ENCODE measurements around the gene LCNL1.

LCNL1 gene

GRCh38 chr9:136977223-136977622, 5.6 kb upstream of the LCNL1 start, which contains the start of gene PTGDS:
TSS of gene PTGDS (plus strand) at chr9:136977504. CDS start at chr9:136977579, 75 bp downstream.
- peak in 1 of 3 donors; percentile 26 for DNase-seq

- no peak for DNase-seq
These were observed 5.1 kb upstream of the LCNL1 start for GRCh38 chr9:136977649-136978072.

GRCh38 chr9:136978073-136978864, 4.5 kb upstream of the LCNL1 start:
- DNase-seq = peak; percentile 57 to 87 (median 65)

- no peak for DNase-seq
These were observed 3.8 kb upstream of the LCNL1 start for GRCh38 chr9:136978865-136979544.

GRCh38 chr9:136979769-136980587, 2.8 kb upstream of the LCNL1 start:
- no peak for DNase-seq

- DNase-seq = no peak
These were observed 1.9 kb upstream of the LCNL1 start for GRCh38 chr9:136980669-136981478.

GRCh38 chr9:136981588-136982231, 1.1 kb upstream of the LCNL1 start:
- no peak for DNase-seq

- no peak for DNase-seq
These were observed 374 bp downstream of the LCNL1 start for GRCh38 chr9:136983167-136983566.

GRCh38 chr9:136983656-136984314, 992 bp downstream of the LCNL1 start:
- DNase-seq = no peak

- no peak for DNase-seq
These were observed 1.8 kb downstream of the LCNL1 start for GRCh38 chr9:136984464-136985026.

GRCh38 chr9:136985027-136985602, 2.3 kb downstream of the LCNL1 start:
- DNase-seq = peak in 1 of 3 donors; percentile 27

- no peak for DNase-seq
These were observed 3.1 kb downstream of the LCNL1 start for GRCh38 chr9:136985853-136986252.

- DNase-seq = no peak
These were observed 6.1 kb downstream of the LCNL1 start for GRCh38 chr9:136988872-136989271.

- no peak for DNase-seq
These were observed 7.6 kb downstream of the LCNL1 start for GRCh38 chr9:136990242-136990911.

GRCh38 chr9:136991993-136992818, 9.4 kb downstream of the LCNL1 start, which contains the start of gene PAXX:
TSS of gene PAXX (plus strand) at chr9:136992422. CDS start at chr9:136992444, 22 bp downstream.
- peak; percentile 93 to 97 (median 96) for DNase-seq

- no peak for DNase-seq
These were observed 10.1 kb downstream of the LCNL1 start for GRCh38 chr9:136992819-136993369.

- DNase-seq = no peak
These were observed 11.5 kb downstream of the LCNL1 start for GRCh38 chr9:136994180-136994887.

- no peak for DNase-seq
These were observed 12.1 kb downstream of the LCNL1 start for GRCh38 chr9:136994888-136995230.
